Dermis microvascular lymphatic vessel endothelial cell (primary cell): ENCODE results near the gene HMGB1. TPM values are rescaled to one million over a fixed set of nuclear protein-coding genes. Genes with fewer than 3 reads are reported as not detected.

Experiments
- DNase-seq, 2 donors: peaks; one replicate each; pipeline versions ENCODE4 v3.0.0 to v3.0.0-alpha.2; 2010; ENCODE audit warnings: low read depth in 2 of 2
- total RNA-seq: library from RNA; depleted of rRNA; stranded (reverse); fragments of >200 nt; gene quantifications from 2 replicates; pipeline ENCODE4 v1.2.1, GENCODE V29; 2014

Gene HMGB1
- total RNA-seq, 1 donor from 2014 or later = 230 TPM

- DNase-seq = no peak
Observed at GRCh38 chr13:30431269-30431940, 34.3 kb downstream of the HMGB1 start.

- peak in 1 of 2 donors; percentile 82 for DNase-seq
Observed at GRCh38 chr13:30429721-30430694, 35.7 kb downstream of the HMGB1 start.

- no peak for DNase-seq
Observed at GRCh38 chr13:30429235-30429634, 36.5 kb downstream of the HMGB1 start.

- DNase-seq = no peak
Observed at GRCh38 chr13:30423891-30424290, 41.8 kb downstream of the HMGB1 start.

- DNase-seq = peak in 1 of 2 donors; percentile 72
Observed at GRCh38 chr13:30422054-30422839, 43.5 kb downstream of the HMGB1 start, which contains the start of gene UBE2L5. Gene UBE2L5, plus strand, starts transcription at chr13:30422493. Its CDS starts 5,498 bp downstream, at chr13:30427991.

- DNase-seq = peak in 1 of 2 donors; percentile 82
Observed at GRCh38 chr13:30421093-30422053, 44.4 kb downstream of the HMGB1 start.

GRCh38 chr13:30418717-30419459 lies 46.8 kb downstream of the HMGB1 start:
- DNase-seq = no peak

- no peak for DNase-seq
Observed at GRCh38 chr13:30418075-30418716, 47.5 kb downstream of the HMGB1 start.

- DNase-seq = no peak
Observed at GRCh38 chr13:30416471-30416870, 49.3 kb downstream of the HMGB1 start.

- DNase-seq = no peak
Observed at GRCh38 chr13:30415430-30416030, 50.2 kb downstream of the HMGB1 start.

GRCh38 chr13:30413842-30414241 lies 51.9 kb downstream of the HMGB1 start:
- DNase-seq = no peak

GRCh38 chr13:30412346-30412745 lies 53.4 kb downstream of the HMGB1 start:
- DNase-seq = no peak

- DNase-seq = no peak
Observed at GRCh38 chr13:30410705-30411125, 55.0 kb downstream of the HMGB1 start.

- no peak for DNase-seq
Observed at GRCh38 chr13:30409886-30410704, 55.6 kb downstream of the HMGB1 start.

GRCh38 chr13:30408319-30409101 lies 57.2 kb downstream of the HMGB1 start:
- peak; percentile 85 to 93 for DNase-seq

GRCh38 chr13:30406779-30407416 lies 58.8 kb downstream of the HMGB1 start:
- no peak for DNase-seq
